GM10248 (cell line): ENCODE data around the gene CYP2U1.
"Not testable (repeated sequence)": the region's sequence is repeated elsewhere in the genome, so short reads cannot be mapped to it uniquely, and the experiment has no call there.

Experiments used
- CTCF ChIA-PET: fragments of 300-600 bp; sonication (Branson Sonifier 250); formaldehyde crosslinking; extraction: SDS; loops from one replicate; lab custom pipeline; 2021; ENCODE audit warnings: antibody characterized with exemption; lab: Yijun Ruan, JAX
- POLR2A ChIA-PET: fragments of 350-650 bp; sonication (Branson Sonifier 250); formaldehyde crosslinking; extraction: SDS; loops from one replicate; lab custom pipeline; 2020; ENCODE audit warnings: antibody characterized with exemption; lab: Yijun Ruan, JAX
- DNase-seq: peaks from one replicate; pipeline ENCODE4 v3.0.0; 2012; ENCODE audit errors: extremely low spot score
- CTCF ChIP-seq: IDR thresholded peaks from 2 replicates; pipeline ENCODE4 v1.5.1; 2012; ENCODE audit warnings: mild to moderate bottlenecking, low read depth; ENCODE audit errors: extremely low read depth, missing control alignments, control extremely low read depth

Gene CYP2U1

GRCh38 chr4:107915220-107915619, 16.1 kb upstream of the CYP2U1 start:
- CTCF ChIA-PET: interaction anchor here (1.1 to 2.2 kb wide), 2 partner anchors 15 to 157 kb away, joined by 3 to 11 read pairs; no protein-coding TSS in a partner anchor
- POLR2A ChIA-PET: no interaction called here
- no peak for DNase-seq
- no peak for TF ChIP-seq CTCF

- POLR2A ChIA-PET: no interaction called here
These were observed 14.7 kb upstream of the CYP2U1 start for GRCh38 chr4:107916623-107917022.

GRCh38 chr4:107917500-107917899, 13.8 kb upstream of the CYP2U1 start:
- no peak for TF ChIP-seq CTCF
- CTCF ChIA-PET: interaction anchor here (2.2 kb wide), 1 partner anchor 159 kb away, joined by 11 read pairs; no protein-coding TSS in a partner anchor
- POLR2A ChIA-PET: no interaction called here
- DNase-seq: no peak

More at GRCh38 chr4:107916623-107917022, 14.7 kb upstream of the CYP2U1 start:
- no peak for DNase-seq
- TF ChIP-seq CTCF: no peak
- CTCF ChIA-PET: interaction anchor here (2.2 kb wide), 1 partner anchor 158 kb away, joined by 11 read pairs; no protein-coding TSS in a partner anchor

- TF ChIP-seq CTCF: no peak
- POLR2A ChIA-PET: no interaction called here
- no peak for DNase-seq
- CTCF ChIA-PET: interaction anchor here (1.1 to 1.4 kb wide), 2 partner anchors 10 to 186 kb away, joined by 3 to 4 read pairs; no protein-coding TSS in a partner anchor
These were observed 8.6 kb upstream of the CYP2U1 start for GRCh38 chr4:107922486-107923473.

GRCh38 chr4:107925713-107926112, 5.6 kb upstream of the CYP2U1 start:
- POLR2A ChIA-PET, DNase-seq, CTCF ChIA-PET: not testable (repeated sequence)

GRCh38 chr4:107926875-107927274, 4.5 kb upstream of the CYP2U1 start:
- POLR2A ChIA-PET, DNase-seq, CTCF ChIA-PET: not testable (repeated sequence)

- ChIA-PET POLR2A (no interaction called here), CTCF (interaction anchor here (1.0 to 1.2 kb wide), 2 partner anchors 195 to 641 kb away, joined by 3 to 4 read pairs; no protein-coding TSS in a partner anchor)
- no peak for TF ChIP-seq CTCF
- DNase-seq: no peak
These were observed 499 bp downstream of the CYP2U1 start for GRCh38 chr4:107931775-107932321.
